ENCODE results near the gene PRDM5. TPM values are rescaled to one million over a fixed set of nuclear protein-coding genes. Genes with fewer than 3 reads are reported as not detected.

Gene PRDM5
- total RNA-seq, 6 experiments from 2014 or later = 0.20 to 0.64 (median 0.36) TPM

DNA sequence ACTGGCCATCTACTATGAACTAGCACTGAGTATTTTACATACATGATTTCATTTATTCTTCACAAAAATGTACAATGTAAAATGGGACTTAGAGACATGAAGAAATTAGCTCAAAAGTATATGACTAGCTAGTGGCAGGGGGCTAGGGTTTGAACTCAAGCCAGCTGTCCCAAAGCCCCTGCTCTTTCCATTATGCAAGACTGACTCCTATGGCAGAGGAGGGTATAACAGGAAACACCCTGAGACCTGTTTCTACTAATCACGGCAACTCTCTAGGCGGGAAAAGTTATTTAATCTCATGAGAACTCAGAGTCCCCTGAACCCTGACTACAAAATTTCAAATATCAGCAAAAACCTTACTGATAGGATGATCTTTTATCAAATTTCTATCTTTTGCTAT lies 150.6 kb downstream of the PRDM5 start:
- Histone ChIP-seq H3K36me3 (no peaks in the 10 kb centered on the region), H3K4me3 (no peak overlapping the region), H3K9me3 (no peaks in the 10 kb centered on the region), H3K27me3 (no peaks in the 10 kb centered on the region), H3K27ac (no peak overlapping the region), H3K4me1 (no peaks in the 10 kb centered on the region)
- ATAC-seq (no peak), DNase-seq (no peak)
- no peak for TF ChIP-seq POLR2A (IDR thresholded peaks at IDR 0.05)
- TF ChIP-seq, protein P1, sequence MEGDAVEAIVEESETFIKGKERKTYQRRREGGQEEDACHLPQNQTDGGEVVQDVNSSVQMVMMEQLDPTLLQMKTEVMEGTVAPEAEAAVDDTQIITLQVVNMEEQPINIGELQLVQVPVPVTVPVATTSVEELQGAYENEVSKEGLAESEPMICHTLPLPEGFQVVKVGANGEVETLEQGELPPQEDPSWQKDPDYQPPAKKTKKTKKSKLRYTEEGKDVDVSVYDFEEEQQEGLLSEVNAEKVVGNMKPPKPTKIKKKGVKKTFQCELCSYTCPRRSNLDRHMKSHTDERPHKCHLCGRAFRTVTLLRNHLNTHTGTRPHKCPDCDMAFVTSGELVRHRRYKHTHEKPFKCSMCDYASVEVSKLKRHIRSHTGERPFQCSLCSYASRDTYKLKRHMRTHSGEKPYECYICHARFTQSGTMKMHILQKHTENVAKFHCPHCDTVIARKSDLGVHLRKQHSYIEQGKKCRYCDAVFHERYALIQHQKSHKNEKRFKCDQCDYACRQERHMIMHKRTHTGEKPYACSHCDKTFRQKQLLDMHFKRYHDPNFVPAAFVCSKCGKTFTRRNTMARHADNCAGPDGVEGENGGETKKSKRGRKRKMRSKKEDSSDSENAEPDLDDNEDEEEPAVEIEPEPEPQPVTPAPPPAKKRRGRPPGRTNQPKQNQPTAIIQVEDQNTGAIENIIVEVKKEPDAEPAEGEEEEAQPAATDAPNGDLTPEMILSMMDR (IDR thresholded peaks at IDR 0.05) = no peak
- intact Hi-C loops (cut with DNase I) = no loop called here
- 46% methylated on average over 2 of the region's 2 CpGs for WGBS (ENCODE audit: insufficient coverage, low coverage, low lambda C conversion rate, missing lambda C conversion rate)

DNA sequence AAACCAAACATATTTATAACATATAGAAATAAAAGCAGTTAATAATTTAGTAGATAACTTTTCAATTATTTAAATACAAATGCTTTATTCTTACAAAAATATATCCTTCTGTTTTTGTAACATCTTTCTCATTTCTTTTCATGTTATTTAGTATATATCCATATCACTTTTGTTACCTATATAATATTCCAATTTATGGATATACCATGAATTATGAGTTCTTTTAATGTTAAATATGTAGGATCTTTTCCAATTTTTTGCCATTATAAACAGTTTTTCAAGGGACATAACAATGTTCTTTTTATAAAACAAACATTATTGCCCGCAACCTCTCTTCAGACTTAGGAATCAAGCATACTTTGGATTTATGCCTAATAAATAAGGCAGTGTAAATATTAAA lies 151.6 kb downstream of the PRDM5 start:
- H3K27ac ChIP-seq = no peak overlapping the region
- no peaks in the 10 kb centered on the region for H3K27me3 ChIP-seq
- no peaks in the 10 kb centered on the region for H3K4me1 ChIP-seq
- H3K9me3 ChIP-seq = no peaks in the 10 kb centered on the region
- DNase-seq = no peak
- no peak for ATAC-seq
- no peak for TF ChIP-seq POLR2A (IDR thresholded peaks at IDR 0.05)
- TF ChIP-seq, protein P1 (IDR thresholded peaks at IDR 0.05) = no peak
- no peaks in the 10 kb centered on the region for H3K36me3 ChIP-seq
- 65% methylated on average over 1 of the region's 1 CpG for WGBS (ENCODE audit: insufficient coverage, low coverage, low lambda C conversion rate, missing lambda C conversion rate)
- no peak overlapping the region for H3K4me3 ChIP-seq
- intact Hi-C loops (cut with DNase I) = no loop called here

DNA sequence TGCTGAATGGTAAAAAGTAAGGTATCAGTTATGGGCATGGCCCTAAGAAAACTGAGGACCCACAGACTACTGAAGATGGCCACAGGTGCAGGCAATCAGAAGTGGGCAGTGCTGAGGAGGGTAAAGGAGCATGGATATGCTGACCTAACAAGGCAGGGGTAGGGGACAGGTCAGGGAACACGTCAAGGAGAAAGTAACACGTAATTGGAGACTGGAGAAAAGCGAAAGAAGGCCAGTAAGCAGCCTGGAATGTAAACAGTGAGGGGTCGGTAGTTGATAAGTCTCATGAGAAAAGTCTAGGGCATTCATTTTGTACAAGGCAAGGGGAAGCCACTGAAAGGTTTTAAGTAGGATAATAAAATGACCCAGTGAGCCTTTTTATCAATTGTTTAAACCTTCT lies 153.3 kb downstream of the PRDM5 start:
- ATAC-seq (no peak), DNase-seq (no peak)
- H3K27me3 ChIP-seq = no peaks in the 10 kb centered on the region
- TF ChIP-seq POLR2A (IDR thresholded peaks at IDR 0.05) = no peak
- TF ChIP-seq, protein P1 (IDR thresholded peaks at IDR 0.05) = no peak
- no peak overlapping the region for H3K4me3 ChIP-seq
- H3K36me3 ChIP-seq = no peaks in the 10 kb centered on the region
- no peaks in the 10 kb centered on the region for H3K4me1 ChIP-seq
- H3K27ac ChIP-seq = no peak overlapping the region
- no peaks in the 10 kb centered on the region for H3K9me3 ChIP-seq
- 58% methylated on average over 4 of the region's 4 CpGs for WGBS (ENCODE audit: insufficient coverage, low coverage, low lambda C conversion rate, missing lambda C conversion rate)
- intact Hi-C loops (cut with DNase I) = no loop called here

DNA sequence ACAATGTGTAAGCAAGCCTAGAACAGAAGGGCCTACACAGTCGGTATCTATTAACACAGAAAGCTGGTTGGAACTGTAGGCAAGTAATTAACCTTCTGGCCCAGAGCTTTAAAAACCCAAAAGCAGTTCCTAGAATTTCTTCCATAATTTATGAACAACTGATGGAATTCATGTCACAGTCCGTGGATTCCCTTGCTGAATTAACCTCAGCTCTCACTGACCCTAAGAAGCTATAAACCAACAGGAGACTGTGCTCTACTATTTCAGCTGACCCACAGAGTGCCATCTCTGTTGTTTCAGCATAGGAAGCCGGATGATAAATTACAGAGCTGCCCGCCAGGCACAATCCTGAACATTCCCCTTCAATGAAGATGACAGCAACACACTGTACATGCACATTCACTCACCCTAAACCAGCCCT lies 157.3 kb downstream of the PRDM5 start:
- Histone ChIP-seq H3K4me3 (no peak overlapping the region), H3K27ac (no peak overlapping the region), H3K27me3 (no peaks in the 10 kb centered on the region), H3K4me1 (no peaks in the 10 kb centered on the region), H3K36me3 (no peaks in the 10 kb centered on the region), H3K9me3 (no peaks in the 10 kb centered on the region)
- intact Hi-C loops (cut with DNase I) = no loop called here
- 73% methylated on average over 4 of the region's 4 CpGs for WGBS (ENCODE audit: insufficient coverage, low coverage, low lambda C conversion rate, missing lambda C conversion rate)
- ATAC-seq (no peak), DNase-seq (no peak)
- TF ChIP-seq POLR2A (IDR thresholded peaks at IDR 0.05) = no peak
- TF ChIP-seq, protein P1 (IDR thresholded peaks at IDR 0.05) = no peak

DNA sequence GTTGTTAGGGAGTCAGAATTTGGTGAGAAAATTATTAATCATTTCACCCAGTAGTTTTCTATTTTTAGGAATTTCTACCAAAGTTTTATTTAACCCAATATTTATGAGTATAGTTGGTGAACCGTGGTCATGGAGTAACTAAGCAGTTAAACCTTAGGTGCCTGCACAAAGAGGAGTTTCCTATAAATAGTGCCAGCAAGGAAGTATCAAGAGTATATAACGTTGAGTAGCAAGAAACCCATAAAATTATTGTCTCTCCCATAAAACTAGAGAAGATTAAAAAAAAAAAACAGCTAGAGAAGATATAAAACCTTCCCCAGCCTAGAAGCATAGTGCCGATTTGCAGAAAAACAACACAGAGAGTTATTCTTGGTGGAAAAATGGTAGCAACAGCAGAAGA lies 158.9 kb downstream of the PRDM5 start:
- intact Hi-C loops (cut with DNase I) = no loop called here
- WGBS (ENCODE audit: insufficient coverage, low coverage, low lambda C conversion rate, missing lambda C conversion rate) = 52% methylated on average over 3 of the region's 3 CpGs

More for the DNA sequence above, 158.9 kb downstream of the PRDM5 start:
- Histone ChIP-seq H3K27me3 (no peaks in the 10 kb centered on the region), H3K4me3 (no peak overlapping the region), H3K9me3 (no peaks in the 10 kb centered on the region), H3K27ac (no peak overlapping the region), H3K36me3 (no peaks in the 10 kb centered on the region), H3K4me1 (no peaks in the 10 kb centered on the region)
- TF ChIP-seq, protein P1 (IDR thresholded peaks at IDR 0.05) = no peak
- no peak for TF ChIP-seq POLR2A (IDR thresholded peaks at IDR 0.05)
- DNase-seq (no peak), ATAC-seq (no peak)

All from right lobe of liver (tissue), 6 donors.